Vagina (tissue), 2 donors: ENCODE data around the gene ELP5. TPM values are rescaled to one million over a fixed set of nuclear protein-coding genes. Genes with fewer than 3 reads are reported as not detected.

ENCODE experiments used
- DNase-seq, 2 donors: peaks; one replicate each; pipeline ENCODE4 v3.0.0-alpha.2; 2017; ENCODE audit errors: extremely low spot score in 2 of 2
- H3K27ac ChIP-seq: fragments of 200-600 bp; sonication (generic); one replicate; pipeline ENCODE4 v1.5.1; 2019
- H3K27me3 ChIP-seq: fragments of 200-600 bp; sonication (generic); one replicate; pipeline ENCODE4 v1.5.1; 2019
- H3K36me3 ChIP-seq, 2 donors: fragments of 200-600 bp; sonication (generic); one replicate each; pipeline ENCODE4 v1.5.1; 2017 to 2019
- H3K4me1 ChIP-seq: fragments of 200-600 bp; sonication (generic); one replicate; pipeline ENCODE4 v1.5.1; 2019
- H3K4me3 ChIP-seq, 2 donors: fragments of 200-600 bp; sonication (generic); 1 replicate in 1 of 2; 2 replicates in 1 of 2; pipeline ENCODE4 v1.5.1; 2016 to 2019
- H3K9me3 ChIP-seq: fragments of 200-600 bp; sonication (generic); one replicate; pipeline ENCODE4 v1.5.1; 2019
- CTCF ChIP-seq, 3 experiments: fragments of 450-650 bp in 2 of 3; fragments of 200-600 bp in 1 of 3; sonication (generic) in 1 of 3; IDR thresholded peaks; one replicate each; pipeline ENCODE4 v1.5.1; 2017 to 2019; ENCODE audit warnings: antibody characterized with exemption in 3 of 3, mild to moderate bottlenecking in 2 of 3, moderate library complexity in 2 of 3
- POLR2A ChIP-seq, 2 donors: fragments of 450-650 bp; IDR thresholded peaks; one replicate each; pipeline ENCODE4 v1.6.1; 2017; ENCODE audit warnings: antibody characterized with exemption in 2 of 2, mild to moderate bottlenecking in 2 of 2, moderate library complexity in 2 of 2
- POLR2AphosphoS5 ChIP-seq, 2 donors: sonication (generic); formaldehyde crosslinking; IDR thresholded peaks; one replicate each; pipeline ENCODE4 v1.9.0; 2017; ENCODE audit warnings: antibody characterized with exemption in 2 of 2, mild to moderate bottlenecking in 2 of 2, low read depth in 1 of 2; ENCODE audit not compliant: insufficient read depth in 1 of 2
- intact Hi-C: fragments of 100-400 bp; cut with DNase I; formaldehyde crosslinking; loops from one replicate; pipeline ENCODE4 v1.15.1; 2023
- total RNA-seq: library from RNA; depleted of rRNA; stranded (reverse); fragments of >200 nt; gene quantifications from one replicate; pipeline ENCODE4 v1.2.3, GENCODE V29; 2016

The ELP5 gene
- total RNA-seq, 1 donor from 2014 or later = 30.9 TPM

- peak overlapping the region; percentile 99 for H3K27ac ChIP-seq
These were observed 1.1 kb downstream of the ELP5 start for GRCh38 chr17:7253082-7253481.

GRCh38 chr17:7254511-7254910, 2.5 kb downstream of the ELP5 start:
- no peak overlapping the region for H3K4me3 ChIP-seq
- H3K36me3 ChIP-seq = peaks cover 0 to 15% of the 10 kb centered on the region in 2 donors
- no peak overlapping the region for H3K27ac ChIP-seq
- H3K4me1 ChIP-seq = peaks cover 29% of the 10 kb centered on the region
- H3K9me3 ChIP-seq = no peaks in the 10 kb centered on the region
- TF ChIP-seq POLR2A (IDR thresholded peaks at IDR 0.05) (no peak), CTCF (IDR thresholded peaks at IDR 0.05) (no peak), POLR2AphosphoS5 (IDR thresholded peaks at IDR 0.05; ENCODE audit: insufficient read depth in 1 of 2, low read depth in 1 of 2) (no peak)
- intact Hi-C loops = loop anchor here (10.0 kb wide), 1 partner anchor 310 kb away; the partner anchor contains the start of gene SENP3
- no peak for DNase-seq
- H3K27me3 ChIP-seq = no peaks in the 10 kb centered on the region

More at GRCh38 chr17:7253082-7253481, 1.1 kb downstream of the ELP5 start:
- H3K27me3 ChIP-seq = no peaks in the 10 kb centered on the region
- H3K36me3 ChIP-seq = peaks cover 0 to 15% of the 10 kb centered on the region in 2 donors
- no peaks in the 10 kb centered on the region for H3K9me3 ChIP-seq
- DNase-seq = no peak
- peak overlapping the region; percentile 92 to 99 for H3K4me3 ChIP-seq
- no peak for TF ChIP-seq CTCF (IDR thresholded peaks at IDR 0.05)
- TF ChIP-seq POLR2A (IDR thresholded peaks at IDR 0.05) = no peak
- no peak for TF ChIP-seq POLR2AphosphoS5 (IDR thresholded peaks at IDR 0.05; ENCODE audit: insufficient read depth in 1 of 2, low read depth in 1 of 2)
- peaks cover 44% of the 10 kb centered on the region for H3K4me1 ChIP-seq
- intact Hi-C loops = loop anchor here (10.0 kb wide), 1 partner anchor 312 kb away; the partner anchor contains the start of gene SENP3

GRCh38 chr17:7256766-7257456, 4.9 kb downstream of the ELP5 start:
- no peak overlapping the region for H3K27ac ChIP-seq
- DNase-seq = no peak
- peaks cover 29% of the 10 kb centered on the region for H3K4me1 ChIP-seq
- peaks cover under 1% of the 10 kb centered on the region for H3K27me3 ChIP-seq
- no peak overlapping the region for H3K4me3 ChIP-seq
- no peak for TF ChIP-seq POLR2A (IDR thresholded peaks at IDR 0.05)
- no peak for TF ChIP-seq POLR2AphosphoS5 (IDR thresholded peaks at IDR 0.05; ENCODE audit: insufficient read depth in 1 of 2, low read depth in 1 of 2)
- no peak for TF ChIP-seq CTCF (IDR thresholded peaks at IDR 0.05)
- intact Hi-C loops = loop anchor here (10.0 kb wide), 1 partner anchor 308 kb away; the partner anchor contains the start of gene SENP3
- no peaks in the 10 kb centered on the region for H3K9me3 ChIP-seq
- peaks cover 0 to 15% of the 10 kb centered on the region in 2 donors for H3K36me3 ChIP-seq

- peaks cover 11% of the 10 kb centered on the region for H3K27me3 ChIP-seq
- TF ChIP-seq POLR2AphosphoS5 (IDR thresholded peaks at IDR 0.05; ENCODE audit: insufficient read depth in 1 of 2, low read depth in 1 of 2) (peak in 1 of 2 donors; percentile 11), CTCF (IDR thresholded peaks at IDR 0.05) (no peak)
- intact Hi-C loops = loop anchor here (10.0 kb wide), 1 partner anchor 306 kb away; the partner anchor contains the start of gene SENP3
- no peak overlapping the region for H3K27ac ChIP-seq
- H3K36me3 ChIP-seq = peaks cover 0 to 15% of the 10 kb centered on the region in 2 donors
- DNase-seq = no peak
- H3K4me3 ChIP-seq = no peak overlapping the region
- H3K9me3 ChIP-seq = no peaks in the 10 kb centered on the region
- H3K4me1 ChIP-seq = peaks cover 34% of the 10 kb centered on the region
These were observed 6.9 kb downstream of the ELP5 start for GRCh38 chr17:7258731-7259554.
